Aorta (tissue), 5 donors: Measurements from ENCODE around the gene AHDC1. TPM values are rescaled to one million over a fixed set of nuclear protein-coding genes. Genes with fewer than 3 reads are reported as not detected.

Experiments
- ATAC-seq: fragments of 200-7000 bp; cut with Tn5 transposase; one replicate; pipeline ENCODE4 v1.9.1; 2022; ENCODE audit warnings: moderate library complexity; ENCODE audit not compliant: low FRiP score
- DNase-seq, 2 donors: peaks; one replicate each; pipeline ENCODE4 v3.0.0-alpha.2; 2020
- H3K27ac ChIP-seq, 2 donors: one replicate each; pipeline ENCODE4 v1.5.1; 2013; ENCODE audit warnings: low read length in 2 of 2, mild to moderate bottlenecking in 2 of 2, moderate library complexity in 2 of 2, control low read depth in 1 of 2, inconsistent platforms in 1 of 2, low read depth in 1 of 2
- H3K27me3 ChIP-seq, 2 donors: one replicate each; pipeline ENCODE4 v1.6.1; 2013; ENCODE audit warnings: control low read depth in 1 of 2, low read length in 1 of 2, mild to moderate bottlenecking in 1 of 2, moderate library complexity in 1 of 2; ENCODE audit not compliant: insufficient read depth in 2 of 2, control insufficient read depth in 1 of 2
- H3K36me3 ChIP-seq, 2 donors: one replicate each; pipeline ENCODE4 v1.6.1; 2013; ENCODE audit warnings: control low read depth in 1 of 2, low read length in 1 of 2, mild to moderate bottlenecking in 1 of 2; ENCODE audit not compliant: insufficient read depth in 2 of 2, control insufficient read depth in 1 of 2
- H3K4me1 ChIP-seq, 2 donors: one replicate each; pipeline ENCODE4 v1.6.1; 2013; ENCODE audit warnings: low read length in 2 of 2, control low read depth in 1 of 2, mild to moderate bottlenecking in 1 of 2, moderate library complexity in 1 of 2; ENCODE audit not compliant: insufficient read depth in 2 of 2, control insufficient read depth in 1 of 2
- H3K4me3 ChIP-seq, 2 donors: one replicate each; pipeline ENCODE4 v1.5.1; 2013; ENCODE audit warnings: low read length in 2 of 2, control low read depth in 1 of 2, mild to moderate bottlenecking in 1 of 2
- H3K9me3 ChIP-seq: one replicate; pipeline ENCODE4 v1.6.1; 2013; ENCODE audit warnings: mild to moderate bottlenecking, low read length; ENCODE audit not compliant: control insufficient read depth
- WGBS, 2 donors: extraction: QIAGEN DNeasy Blood & Tissue Kit; methylation state at CpG; one replicate each; pipeline ENCODE4 v1.1.7; 2013; 5-methylcytosine and 5-hydroxymethylcytosine counted together
- intact Hi-C, 2 donors: fragments of 100-400 bp; cut with DNase I; formaldehyde crosslinking; loops; one replicate each; pipeline versions ENCODE4 v1.14.2 to v1.15.0; 2022
- polyA plus RNA-seq, 2 donors: library from polyadenylated mRNA; stranded (reverse); fragments of 200-250 nt; gene quantifications; one replicate each; pipeline ENCODE4 v1.2.3, GENCODE V29; 2013
- total RNA-seq, 2 donors: library from RNA; stranded (reverse); fragmentation: NEBNext Ultra II Directional; extraction: Animal tissue kit (Norgen Biotek cat#: 25700); gene quantifications; one replicate each; pipeline ENCODE4 v1.2.1, GENCODE V29; 2021
- donor health status: healthy with polysubstance abuse.
- donor health status: Bipolar disorder and iron deficiency.
- donor health status: DM: no; HTN: no; CAD: no.
- donor health status: DM: no; HTN: no; CAD: no.
- donor health status: DM: yes; HTN: yes; CAD: no.

Gene AHDC1
- total and polyA plus RNA-seq, 4 donors: 7.8 to 89.1 (median 43.7) TPM

- no peaks in the 10 kb centered on the region for H3K4me1 ChIP-seq
- intact Hi-C loops: loop anchor here in 1 of 2 donors (2.0 kb wide), 1 partner anchor 21 kb away; no protein-coding TSS in a partner anchor
These were observed 6.2 kb downstream of the AHDC1 start for GRCh38 chr1:27597516-27598294.

GRCh38 chr1:27596986-27597385 is 7.0 kb downstream of the AHDC1 start:
- no peak for ATAC-seq
- Histone ChIP-seq H3K4me3 (no peak overlapping the region), H3K27me3 (no peaks in the 10 kb centered on the region), H3K36me3 (no peaks in the 10 kb centered on the region), H3K4me1 (no peaks in the 10 kb centered on the region), H3K9me3 (no peaks in the 10 kb centered on the region), H3K27ac (no peak overlapping the region)
- 57 to 59% methylated on average over 4 of the region's 4 CpGs for WGBS, 2 donors
- intact Hi-C loops: no loop called here
- no peak for DNase-seq

More at GRCh38 chr1:27597516-27598294, 6.2 kb downstream of the AHDC1 start:
- Histone ChIP-seq H3K27me3 (no peaks in the 10 kb centered on the region), H3K27ac (no peak overlapping the region), H3K4me3 (no peak overlapping the region), H3K36me3 (no peaks in the 10 kb centered on the region), H3K9me3 (no peaks in the 10 kb centered on the region)
- DNase-seq (no peak), ATAC-seq (no peak)
- WGBS, 2 donors: 35 to 40% methylated on average over 6 to 7 of the region's 7 CpGs

- Histone ChIP-seq H3K9me3 (no peaks in the 10 kb centered on the region), H3K36me3 (no peaks in the 10 kb centered on the region), H3K27ac (no peak overlapping the region), H3K27me3 (no peaks in the 10 kb centered on the region), H3K4me1 (peaks cover 0 to 2% of the 10 kb centered on the region in 2 donors), H3K4me3 (no peak overlapping the region)
- 32 to 35% methylated on average over 8 to 9 of the region's 9 CpGs for WGBS, 2 donors
- DNase-seq (no peak), ATAC-seq (no peak)
- intact Hi-C loops: no loop called here
These were observed 7.7 kb downstream of the AHDC1 start for GRCh38 chr1:27596261-27596660.

GRCh38 chr1:27595597-27595996 is 8.3 kb downstream of the AHDC1 start:
- DNase-seq (no peak), ATAC-seq (no peak)
- Histone ChIP-seq H3K27ac (no peak overlapping the region), H3K27me3 (no peaks in the 10 kb centered on the region), H3K9me3 (no peaks in the 10 kb centered on the region), H3K4me1 (peaks cover 0 to 3% of the 10 kb centered on the region in 2 donors), H3K36me3 (no peaks in the 10 kb centered on the region), H3K4me3 (no peak overlapping the region)
- WGBS, 2 donors: 53 to 59% methylated on average over 5 of the region's 5 CpGs
- intact Hi-C loops: no loop called here

GRCh38 chr1:27594564-27595510 is 9.1 kb downstream of the AHDC1 start:
- no peak for ATAC-seq
- no peak for DNase-seq
- intact Hi-C loops: no loop called here
- Histone ChIP-seq H3K27me3 (no peaks in the 10 kb centered on the region), H3K36me3 (no peaks in the 10 kb centered on the region), H3K4me1 (peaks cover 0 to 3% of the 10 kb centered on the region in 2 donors), H3K9me3 (no peaks in the 10 kb centered on the region), H3K27ac (no peak overlapping the region), H3K4me3 (no peak overlapping the region)
- 40 to 45% methylated on average over 17 of the region's 17 CpGs for WGBS, 2 donors

GRCh38 chr1:27593678-27594563 is 10.0 kb downstream of the AHDC1 start:
- H3K27ac ChIP-seq: no peak overlapping the region
- H3K36me3 ChIP-seq: no peaks in the 10 kb centered on the region
- H3K4me3 ChIP-seq: no peak overlapping the region
- WGBS, 2 donors: 44 to 51% methylated on average over 8 of the region's 8 CpGs
- H3K9me3 ChIP-seq: no peaks in the 10 kb centered on the region
- ATAC-seq (no peak), DNase-seq (no peak)
- no peaks in the 10 kb centered on the region for H3K27me3 ChIP-seq
- H3K4me1 ChIP-seq: peaks cover 0 to 3% of the 10 kb centered on the region in 2 donors
- intact Hi-C loops: no loop called here

GRCh38 chr1:27592931-27593677 is 10.8 kb downstream of the AHDC1 start:
- Histone ChIP-seq H3K27me3 (no peaks in the 10 kb centered on the region), H3K36me3 (no peaks in the 10 kb centered on the region), H3K9me3 (no peaks in the 10 kb centered on the region), H3K4me3 (no peak overlapping the region), H3K27ac (no peak overlapping the region), H3K4me1 (peaks cover 0 to 3% of the 10 kb centered on the region in 2 donors)
- no peak for ATAC-seq
- 20 to 24% methylated on average over 17 of the region's 17 CpGs for whole genome bisulfite sequencing, 2 donors
- intact Hi-C loops: no loop called here
- DNase-seq: no peak
